Gastrocnemius medialis (tissue), 4 donors: ENCODE results near the gene CRK.

Source experiments
- POLR2A ChIP-seq, 2 donors: fragments of 450-650 bp; IDR thresholded peaks; one replicate each; pipeline ENCODE4 v1.6.1; 2017; ENCODE audit warnings: antibody characterized with exemption in 2 of 2, mild to moderate bottlenecking in 2 of 2, moderate library complexity in 2 of 2
- TF ChIP-seq, protein P1 (sequence below), 5 experiments: fragments of 450-650 bp in 3 of 5; fragments of 200-600 bp in 2 of 5; sonication (generic) in 2 of 5; IDR thresholded peaks in 4 of 5; conservative IDR thresholded peaks in 1 of 5; 1 replicate in 4 of 5; 2 replicates in 1 of 5; pipeline ENCODE4 v1.5.1; 2016 to 2019; ENCODE audit warnings: antibody characterized with exemption in 5 of 5, mild to moderate bottlenecking in 3 of 5, moderate library complexity in 3 of 5

DNA sequence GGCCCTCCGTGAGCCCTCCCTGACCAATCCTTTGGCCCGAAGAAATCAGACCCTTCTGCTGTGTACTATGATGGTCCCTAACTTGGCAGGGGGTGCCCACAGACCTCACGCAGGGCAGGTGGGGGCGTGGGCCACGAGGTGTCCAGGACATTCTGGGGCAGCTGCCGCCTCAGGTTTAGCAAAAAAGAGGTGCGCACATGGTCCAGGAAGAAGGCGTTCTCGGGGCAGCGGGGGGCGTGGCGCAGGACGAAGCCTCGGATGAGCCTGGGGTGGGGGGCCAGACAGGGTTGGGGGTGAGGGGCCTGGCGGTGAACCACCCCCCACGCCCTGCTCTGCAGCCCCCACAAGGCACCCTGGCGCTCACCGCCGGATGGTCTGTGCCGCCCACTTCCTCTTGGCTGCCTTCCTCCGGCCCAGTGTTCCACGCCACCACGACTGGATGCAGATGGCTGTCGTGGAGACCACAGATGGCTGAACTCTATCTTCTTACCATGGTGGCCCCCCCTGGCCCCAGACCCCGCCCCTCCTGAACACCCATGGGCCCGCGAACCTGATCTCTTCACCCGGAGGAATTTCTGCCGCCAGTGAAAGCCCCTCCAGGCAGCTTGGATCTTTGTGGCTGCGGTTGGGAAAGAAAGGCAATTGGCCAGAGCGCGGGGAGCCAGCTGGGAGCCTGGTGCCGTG lies 14.2 kb upstream of the CRK start:
- TF ChIP-seq, protein P1, sequence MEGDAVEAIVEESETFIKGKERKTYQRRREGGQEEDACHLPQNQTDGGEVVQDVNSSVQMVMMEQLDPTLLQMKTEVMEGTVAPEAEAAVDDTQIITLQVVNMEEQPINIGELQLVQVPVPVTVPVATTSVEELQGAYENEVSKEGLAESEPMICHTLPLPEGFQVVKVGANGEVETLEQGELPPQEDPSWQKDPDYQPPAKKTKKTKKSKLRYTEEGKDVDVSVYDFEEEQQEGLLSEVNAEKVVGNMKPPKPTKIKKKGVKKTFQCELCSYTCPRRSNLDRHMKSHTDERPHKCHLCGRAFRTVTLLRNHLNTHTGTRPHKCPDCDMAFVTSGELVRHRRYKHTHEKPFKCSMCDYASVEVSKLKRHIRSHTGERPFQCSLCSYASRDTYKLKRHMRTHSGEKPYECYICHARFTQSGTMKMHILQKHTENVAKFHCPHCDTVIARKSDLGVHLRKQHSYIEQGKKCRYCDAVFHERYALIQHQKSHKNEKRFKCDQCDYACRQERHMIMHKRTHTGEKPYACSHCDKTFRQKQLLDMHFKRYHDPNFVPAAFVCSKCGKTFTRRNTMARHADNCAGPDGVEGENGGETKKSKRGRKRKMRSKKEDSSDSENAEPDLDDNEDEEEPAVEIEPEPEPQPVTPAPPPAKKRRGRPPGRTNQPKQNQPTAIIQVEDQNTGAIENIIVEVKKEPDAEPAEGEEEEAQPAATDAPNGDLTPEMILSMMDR (IDR thresholded peaks at IDR 0.05 in 4 of 5, conservative IDR thresholded peaks at IDR 0.05 in 1 of 5), result no peak
- TF ChIP-seq POLR2A (IDR thresholded peaks at IDR 0.05), result no peak
